Esophagus squamous epithelium (tissue), 5 donors: ENCODE results near the gene LTN1. TPM values are rescaled to one million over a fixed set of nuclear protein-coding genes. Genes with fewer than 3 reads are reported as not detected.

ENCODE experiments used
- DNase-seq: peaks from one replicate; lab custom pipeline; 2025; lab: John Stamatoyannopoulos, UW
- H3K27ac ChIP-seq, 4 donors: fragments of 200-600 bp; sonication (generic); one replicate each; pipeline ENCODE4 v1.5.1; 2016 to 2019; ENCODE audit warnings: mild to moderate bottlenecking in 1 of 4
- H3K27me3 ChIP-seq, 4 donors: fragments of 200-600 bp; sonication (generic); 1 replicate in 3 of 4; 2 replicates in 1 of 4; pipeline versions ENCODE4 v1.5.1 to v1.6.0; 2017 to 2021; ENCODE audit warnings: antibody characterized with exemption in 1 of 4
- H3K36me3 ChIP-seq, 3 donors: fragments of 200-600 bp; sonication (generic); one replicate each; pipeline ENCODE4 v1.5.1; 2016 to 2019
- H3K4me1 ChIP-seq, 3 donors: fragments of 200-600 bp; sonication (generic); one replicate each; pipeline ENCODE4 v1.5.1; 2017 to 2019
- H3K4me3 ChIP-seq, 4 donors: fragments of 200-600 bp; sonication (generic); 1 replicate in 3 of 4; 2 replicates in 1 of 4; pipeline ENCODE4 v1.5.1; 2016 to 2019; ENCODE audit warnings: mild to moderate bottlenecking in 2 of 4, moderate library complexity in 1 of 4
- H3K9me3 ChIP-seq, 3 donors: fragments of 200-600 bp; sonication (generic); one replicate each; pipeline ENCODE4 v1.5.1; 2016 to 2019
- CTCF ChIP-seq, 6 experiments: fragments of 450-650 bp in 4 of 6; fragments of 200-600 bp in 2 of 6; sonication (generic) in 2 of 6; IDR thresholded peaks; one replicate each; pipeline ENCODE4 v1.5.1; 2016 to 2019; ENCODE audit warnings: antibody characterized with exemption in 6 of 6, mild to moderate bottlenecking in 4 of 6, moderate library complexity in 4 of 6
- POLR2A ChIP-seq, 4 donors: fragments of 450-650 bp; IDR thresholded peaks; one replicate each; pipeline ENCODE4 v1.6.1; 2017; ENCODE audit warnings: antibody characterized with exemption in 4 of 4, mild to moderate bottlenecking in 4 of 4, moderate library complexity in 3 of 4
- WGBS, 2 donors: methylation state at CpG; one replicate each; pipeline ENCODE4 v1.1.5; 2018; 5-methylcytosine and 5-hydroxymethylcytosine counted together
- intact Hi-C: fragments of 100-400 bp; cut with DNase I; formaldehyde crosslinking; loops from one replicate; pipeline ENCODE4 v1.15.0; 2022
- total RNA-seq, 4 donors: library from RNA; depleted of rRNA; stranded (reverse); fragments of >200 nt; gene quantifications; one replicate each; pipeline ENCODE4 v1.1.0, GENCODE V29; 2016
- donor health status: DM: yes; HTN: yes; CAD: no.

The LTN1 gene
- total RNA-seq, 4 donors from 2014 or later: 10.3 to 24.9 (median 22.2) TPM

DNA sequence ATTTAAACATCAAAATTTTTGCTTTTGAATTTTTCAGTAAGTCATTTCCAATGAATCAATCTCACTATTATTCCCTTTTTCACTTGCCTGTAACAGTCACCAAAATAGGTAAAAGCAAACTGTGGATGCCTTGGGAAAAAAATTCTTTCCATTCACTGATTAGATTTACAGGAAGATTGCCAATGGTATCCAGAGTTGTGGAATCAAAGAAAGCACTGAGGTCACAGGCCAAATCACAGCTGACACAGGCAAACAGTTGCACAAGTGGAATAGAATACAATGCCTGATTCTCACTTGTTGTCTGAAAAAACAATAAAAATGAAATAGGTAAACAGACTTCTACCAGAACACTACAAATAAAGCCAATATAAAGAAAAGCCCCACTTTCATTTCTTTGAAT, 48.4 kb downstream of the LTN1 start:
- peaks cover 0 to 89% (median 0%) of the 10 kb centered on the region in 3 donors for H3K36me3 ChIP-seq
- no peaks in the 10 kb centered on the region for H3K27me3 ChIP-seq
- no peak for TF ChIP-seq CTCF (IDR thresholded peaks at IDR 0.05)
- TF ChIP-seq POLR2A (IDR thresholded peaks at IDR 0.05): no peak
- H3K27ac ChIP-seq: no peak overlapping the region
- H3K4me1 ChIP-seq: no peaks in the 10 kb centered on the region
- intact Hi-C loops: no loop called here
- H3K9me3 ChIP-seq: no peaks in the 10 kb centered on the region
- H3K4me3 ChIP-seq: no peak overlapping the region
- DNase-seq: no peak

DNA sequence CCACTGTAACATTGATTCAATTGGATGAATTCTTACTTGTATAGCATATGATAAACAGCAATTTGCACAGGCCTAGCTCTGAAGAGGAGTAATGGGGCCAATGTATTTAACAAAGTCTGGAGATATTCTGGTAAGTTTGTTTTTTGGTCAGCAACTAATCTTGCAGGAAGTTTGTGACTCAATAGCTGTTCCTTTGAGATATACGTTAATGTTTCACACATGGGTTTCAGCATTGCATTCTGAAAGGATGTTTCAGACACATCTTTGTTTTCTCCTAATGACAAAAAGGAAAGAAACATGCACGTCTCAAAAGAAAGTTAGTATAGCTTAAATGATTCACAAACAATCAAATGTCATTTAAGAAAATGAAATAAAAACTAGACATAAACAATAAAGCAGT, 49.0 kb downstream of the LTN1 start:
- TF ChIP-seq CTCF (IDR thresholded peaks at IDR 0.05) (no peak), POLR2A (IDR thresholded peaks at IDR 0.05) (no peak)
- no peak overlapping the region for H3K4me3 ChIP-seq
- WGBS, 2 donors: 65 to 67% methylated on average over 2 of the region's 2 CpGs
- no peaks in the 10 kb centered on the region for H3K4me1 ChIP-seq
- no peaks in the 10 kb centered on the region for H3K27me3 ChIP-seq
- H3K27ac ChIP-seq: no peak overlapping the region
- DNase-seq: no peak
- no peaks in the 10 kb centered on the region for H3K9me3 ChIP-seq
- intact Hi-C loops: no loop called here
- peaks cover 0 to 91% (median 0%) of the 10 kb centered on the region in 3 donors for H3K36me3 ChIP-seq

- H3K27ac ChIP-seq: no peak overlapping the region
- peaks cover 0 to 91% (median 0%) of the 10 kb centered on the region in 3 donors for H3K36me3 ChIP-seq
- no peak for TF ChIP-seq POLR2A (IDR thresholded peaks at IDR 0.05)
- TF ChIP-seq CTCF (IDR thresholded peaks at IDR 0.05): no peak
- no peak for DNase-seq
- H3K4me1 ChIP-seq: no peaks in the 10 kb centered on the region
- 83 to 90% methylated on average over 2 of the region's 2 CpGs for WGBS, 2 donors
- H3K27me3 ChIP-seq: no peaks in the 10 kb centered on the region
- no peak overlapping the region for H3K4me3 ChIP-seq
- intact Hi-C loops: no loop called here
- no peaks in the 10 kb centered on the region for H3K9me3 ChIP-seq
Measured at GRCh38 chr21:28938726-28939125, 54.0 kb downstream of the LTN1 start.

GRCh38 chr21:28937737-28938136, 54.9 kb downstream of the LTN1 start:
- Histone ChIP-seq H3K27ac (no peak overlapping the region), H3K4me1 (no peaks in the 10 kb centered on the region), H3K4me3 (no peak overlapping the region), H3K27me3 (no peaks in the 10 kb centered on the region), H3K36me3 (peaks cover 0 to 82% (median 0%) of the 10 kb centered on the region in 3 donors), H3K9me3 (no peaks in the 10 kb centered on the region)
- no peak for TF ChIP-seq CTCF (IDR thresholded peaks at IDR 0.05)
- no peak for TF ChIP-seq POLR2A (IDR thresholded peaks at IDR 0.05)
- intact Hi-C loops: no loop called here
- 72 to 80% methylated on average over 2 of the region's 2 CpGs for WGBS, 2 donors
- DNase-seq: no peak

DNA sequence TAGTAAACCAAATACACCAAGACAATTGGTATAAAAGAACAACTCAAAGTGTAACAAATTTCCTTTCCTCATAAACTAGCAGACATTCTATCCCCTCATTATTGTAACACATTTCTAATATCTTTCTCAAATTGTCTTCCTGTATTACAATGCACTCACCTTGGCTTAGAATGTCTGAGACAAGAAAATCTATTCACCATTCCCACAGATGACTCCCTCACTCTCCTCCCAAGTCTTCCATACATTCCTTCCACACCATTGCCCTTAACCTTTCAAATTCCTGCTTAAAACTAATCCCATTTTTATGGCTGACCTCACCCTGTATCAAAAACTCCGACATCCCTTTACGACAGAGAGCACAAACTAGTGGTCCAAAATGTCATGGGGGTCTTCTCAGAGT, 56.0 kb downstream of the LTN1 start:
- WGBS, 2 donors: 98 to 100% methylated on average over 2 of the region's 2 CpGs
- Histone ChIP-seq H3K27ac (no peak overlapping the region), H3K4me3 (no peak overlapping the region), H3K36me3 (peaks cover 0 to 79% (median 0%) of the 10 kb centered on the region in 3 donors), H3K4me1 (no peaks in the 10 kb centered on the region), H3K27me3 (no peaks in the 10 kb centered on the region), H3K9me3 (no peaks in the 10 kb centered on the region)
- no peak for DNase-seq
- intact Hi-C loops: no loop called here
- TF ChIP-seq POLR2A (IDR thresholded peaks at IDR 0.05) (no peak), CTCF (IDR thresholded peaks at IDR 0.05) (no peak)
